IPS DF 6.9 (cell line): ENCODE data around the gene SLC6A16.
"Not testable (repeated sequence)": the region's sequence is repeated elsewhere in the genome, so short reads cannot be mapped to it uniquely, and the experiment has no call there.

Experiments
- DNase-seq: peaks from one replicate; pipeline ENCODE4 v3.0.0-alpha.2; 2013; ENCODE audit warnings: low read depth, low spot score
- H3K27ac ChIP-seq: one replicate; pipeline ENCODE4 v1.5.1; 2013; ENCODE audit warnings: low read length, control low read depth
- H3K27me3 ChIP-seq: 2 replicates; pipeline ENCODE4 v1.6.1; 2013; ENCODE audit warnings: mild to moderate bottlenecking, low read length; ENCODE audit not compliant: control insufficient read depth, insufficient read depth
- H3K36me3 ChIP-seq: 2 replicates; pipeline ENCODE4 v1.6.1; 2013; ENCODE audit warnings: low read length; ENCODE audit not compliant: control insufficient read depth, insufficient read depth
- H3K4me1 ChIP-seq: 2 replicates; pipeline ENCODE4 v1.6.1; 2013; ENCODE audit warnings: low read length; ENCODE audit not compliant: control insufficient read depth, insufficient read depth
- H3K4me3 ChIP-seq: 2 replicates; pipeline ENCODE4 v1.5.1; 2013; ENCODE audit warnings: mild to moderate bottlenecking, low read length
- H3K9me3 ChIP-seq: 2 replicates; pipeline ENCODE4 v1.6.1; 2013; ENCODE audit warnings: low read length, inconsistent platforms; ENCODE audit not compliant: control insufficient read depth, insufficient read depth
- WGBS: extraction: QIAGEN DNeasy Blood & Tissue Kit; methylation state at CpG from one replicate; pipeline ENCODE4 v1.1.7; 2013; ENCODE audit warnings: mixed read lengths, missing lambda C conversion rate; ENCODE audit not compliant: insufficient read length, insufficient coverage; 5-methylcytosine and 5-hydroxymethylcytosine counted together

SLC6A16 gene

GRCh38 chr19:49298653-49299052, 26.3 kb downstream of the SLC6A16 start:
- H3K27ac ChIP-seq, H3K4me3 ChIP-seq, DNase-seq, H3K9me3 ChIP-seq, H3K36me3 ChIP-seq, H3K4me1 ChIP-seq, H3K27me3 ChIP-seq: not testable (repeated sequence)
- WGBS = no CpG with 5 or more reads among the region's 3 CpGs

GRCh38 chr19:49297403-49297802, 27.6 kb downstream of the SLC6A16 start:
- Histone ChIP-seq H3K27ac (no peak overlapping the region), H3K4me3 (no peak overlapping the region), H3K9me3 (no peaks in the 10 kb centered on the region), H3K4me1 (no peaks in the 10 kb centered on the region), H3K36me3 (no peaks in the 10 kb centered on the region), H3K27me3 (no peaks in the 10 kb centered on the region)
- no peak for DNase-seq
- WGBS = no CpG with 5 or more reads among the region's 3 CpGs

- Histone ChIP-seq H3K27me3 (no peaks in the 10 kb centered on the region), H3K27ac (no peak overlapping the region), H3K4me3 (no peak overlapping the region), H3K9me3 (no peaks in the 10 kb centered on the region), H3K36me3 (no peaks in the 10 kb centered on the region), H3K4me1 (no peaks in the 10 kb centered on the region)
- no CpG with 5 or more reads among the region's 8 CpGs for WGBS
- no peak for DNase-seq
These were observed 29.6 kb downstream of the SLC6A16 start for GRCh38 chr19:49295208-49295880.

GRCh38 chr19:49294401-49294800, 30.6 kb downstream of the SLC6A16 start:
- no CpG with 5 or more reads among the region's 6 CpGs for WGBS

GRCh38 chr19:49290517-49290916, 34.5 kb downstream of the SLC6A16 start:
- Histone ChIP-seq H3K4me1 (no peaks in the 10 kb centered on the region), H3K27me3 (no peaks in the 10 kb centered on the region), H3K9me3 (no peaks in the 10 kb centered on the region; the same call in 1 of the 2 replicates), H3K27ac (no peak overlapping the region), H3K4me3 (no peak overlapping the region), H3K36me3 (no peaks in the 10 kb centered on the region)
- no peak for DNase-seq
- no CpG with 5 or more reads among the region's 3 CpGs for WGBS

More at GRCh38 chr19:49294401-49294800, 30.6 kb downstream of the SLC6A16 start:
- H3K4me1 ChIP-seq = no peaks in the 10 kb centered on the region
- H3K9me3 ChIP-seq = no peaks in the 10 kb centered on the region
- H3K36me3 ChIP-seq = no peaks in the 10 kb centered on the region
- H3K27ac ChIP-seq = no peak overlapping the region
- no peak overlapping the region for H3K4me3 ChIP-seq
- H3K27me3 ChIP-seq = no peaks in the 10 kb centered on the region
- DNase-seq = no peak

GRCh38 chr19:49289286-49289685, 35.7 kb downstream of the SLC6A16 start:
- not testable (repeated sequence) for H3K4me3 ChIP-seq, H3K9me3 ChIP-seq, DNase-seq, H3K36me3 ChIP-seq, H3K27ac ChIP-seq, H3K27me3 ChIP-seq, H3K4me1 ChIP-seq
- no CpG with 5 or more reads among the region's 2 CpGs for WGBS

GRCh38 chr19:49288205-49288604, 36.8 kb downstream of the SLC6A16 start:
- not testable (repeated sequence) for H3K36me3 ChIP-seq, H3K9me3 ChIP-seq, H3K4me3 ChIP-seq, H3K27ac ChIP-seq, H3K27me3 ChIP-seq, DNase-seq, H3K4me1 ChIP-seq
- no CpG with 5 or more reads among the region's 4 CpGs for WGBS

GRCh38 chr19:49287141-49287770, 37.7 kb downstream of the SLC6A16 start:
- no peak overlapping the region for H3K27ac ChIP-seq
- no CpG with 5 or more reads among the region's 2 CpGs for WGBS
- H3K36me3 ChIP-seq = no peaks in the 10 kb centered on the region
- no peaks in the 10 kb centered on the region for H3K4me1 ChIP-seq
- no peak for DNase-seq
- H3K9me3 ChIP-seq = no peaks in the 10 kb centered on the region; the same call in 1 of the 2 replicates
- H3K27me3 ChIP-seq = no peaks in the 10 kb centered on the region; the same call in 1 of the 2 replicates
- no peak overlapping the region for H3K4me3 ChIP-seq

GRCh38 chr19:49282184-49282583, 42.8 kb downstream of the SLC6A16 start:
- DNase-seq = no peak
- no CpG with 5 or more reads among the region's 13 CpGs for WGBS

GRCh38 chr19:49272204-49272603, 52.8 kb downstream of the SLC6A16 start:
- H3K4me1 ChIP-seq = no peaks in the 10 kb centered on the region
- H3K4me3 ChIP-seq = no peak overlapping the region
- DNase-seq = no peak
- H3K36me3 ChIP-seq = no peaks in the 10 kb centered on the region
- H3K27ac ChIP-seq = no peak overlapping the region
- no peaks in the 10 kb centered on the region for H3K27me3 ChIP-seq
- no CpG with 5 or more reads among the region's 4 CpGs for WGBS
- no peaks in the 10 kb centered on the region for H3K9me3 ChIP-seq

More at GRCh38 chr19:49282184-49282583, 42.8 kb downstream of the SLC6A16 start:
- Histone ChIP-seq H3K9me3 (no peaks in the 10 kb centered on the region), H3K27ac (no peak overlapping the region), H3K4me3 (no peak overlapping the region), H3K27me3 (no peaks in the 10 kb centered on the region; the same call in 1 of the 2 replicates), H3K36me3 (no peaks in the 10 kb centered on the region), H3K4me1 (no peaks in the 10 kb centered on the region)
